Measurements from ENCODE around the gene ENTPD1.
"Not testable (repeated sequence)": the region's sequence is repeated elsewhere in the genome, so short reads cannot be mapped to it uniquely, and the experiment has no call there.

ENTPD1 gene

GRCh38 chr10:95756041-95756761, at the start of gene ENTPD1:
TSS of gene ENTPD1 (plus strand) at chr10:95756163. CDS start at chr10:95756240, 77 bp downstream.
- DNase-seq = no peak

- DNase-seq = no peak
Measured at GRCh38 chr10:95706573-95706972, 49.4 kb upstream of the ENTPD1 start.

GRCh38 chr10:95706990-95707389, 49.0 kb upstream of the ENTPD1 start:
- no peak for DNase-seq

- no peak for DNase-seq
Measured at GRCh38 chr10:95711492-95711891, 44.5 kb upstream of the ENTPD1 start.

- no peak for DNase-seq
Measured at GRCh38 chr10:95716466-95716865, 39.5 kb upstream of the ENTPD1 start.

GRCh38 chr10:95716866-95717265, 39.1 kb upstream of the ENTPD1 start:
- no peak for DNase-seq

GRCh38 chr10:95720745-95721144, 35.2 kb upstream of the ENTPD1 start:
- not testable (repeated sequence) for DNase-seq

- not testable (repeated sequence) for DNase-seq
Measured at GRCh38 chr10:95722496-95722895, 33.5 kb upstream of the ENTPD1 start.

- DNase-seq = no peak
Measured at GRCh38 chr10:95728526-95728925, 27.4 kb upstream of the ENTPD1 start.

- DNase-seq = no peak
Measured at GRCh38 chr10:95729323-95730055, 26.5 kb upstream of the ENTPD1 start.

GRCh38 chr10:95730233-95730632, 25.7 kb upstream of the ENTPD1 start:
- no peak for DNase-seq

- DNase-seq = not testable (repeated sequence)
Measured at GRCh38 chr10:95732907-95733306, 23.1 kb upstream of the ENTPD1 start.

GRCh38 chr10:95739056-95739455, 16.9 kb upstream of the ENTPD1 start:
- DNase-seq = no peak

GRCh38 chr10:95741807-95742467, 14.0 kb upstream of the ENTPD1 start:
- no peak for DNase-seq

- DNase-seq = no peak
Measured at GRCh38 chr10:95742485-95742884, 13.5 kb upstream of the ENTPD1 start.

GRCh38 chr10:95742962-95743535, 12.9 kb upstream of the ENTPD1 start:
- DNase-seq = no peak

- no peak for DNase-seq
Measured at GRCh38 chr10:95745501-95745900, 10.5 kb upstream of the ENTPD1 start.

- DNase-seq = no peak
Measured at GRCh38 chr10:95748349-95748748, 7.6 kb upstream of the ENTPD1 start.

GRCh38 chr10:95755511-95756004, 405 bp upstream of the ENTPD1 start:
- DNase-seq = no peak

GRCh38 chr10:95756809-95757684, 1.1 kb downstream of the ENTPD1 start:
- no peak for DNase-seq

- no peak for DNase-seq
Measured at GRCh38 chr10:95758351-95759025, 2.5 kb downstream of the ENTPD1 start.
